ENCODE results near the gene SFRP4. TPM values are rescaled to one million over a fixed set of nuclear protein-coding genes. Genes with fewer than 3 reads are reported as not detected.

SFRP4 gene
- total RNA-seq, 1 donor from 2014 or later, result 0.26 TPM

DNA sequence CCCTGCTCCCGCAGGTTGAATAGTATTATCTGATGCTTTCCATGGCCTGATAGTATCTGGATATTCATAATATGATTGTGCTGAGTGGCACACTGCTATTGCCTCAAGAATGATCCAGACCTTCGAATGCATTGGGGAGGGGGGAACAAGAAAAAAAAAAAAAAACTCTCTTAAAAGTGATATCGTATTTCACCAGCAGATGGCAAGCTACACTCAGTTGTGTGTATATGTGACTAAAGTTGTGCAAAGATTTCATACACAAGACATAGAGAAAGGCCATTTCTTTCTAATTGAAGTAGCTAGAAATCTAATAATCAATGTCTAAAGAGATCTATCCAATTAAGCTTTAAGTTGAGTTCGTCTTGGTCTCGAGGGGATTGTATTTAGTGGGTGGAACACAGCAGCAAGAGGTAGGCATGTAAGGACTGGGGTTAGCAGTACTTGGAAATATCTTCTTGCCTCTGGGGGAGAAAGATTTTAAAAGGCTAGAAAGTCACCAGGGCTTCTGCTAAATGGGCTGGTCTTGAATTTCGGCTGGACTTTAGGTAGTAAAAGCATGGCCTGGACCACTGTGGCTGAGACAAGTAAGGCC lies 15.3 kb downstream of the SFRP4 start:
- Histone ChIP-seq H3K27me3 (ENCODE audit: control insufficient read depth, insufficient read depth, low read length) (no peaks in the 10 kb centered on the region), H3K4me3 (ENCODE audit: low read depth, low read length) (no peak overlapping the region), H3K36me3 (ENCODE audit: control insufficient read depth, insufficient read depth, low read length) (no peaks in the 10 kb centered on the region)
- FAIRE-seq (no peak), DNase-seq (ENCODE audit: low read depth) (peak; percentile 52)
- TF ChIP-seq, protein P1, sequence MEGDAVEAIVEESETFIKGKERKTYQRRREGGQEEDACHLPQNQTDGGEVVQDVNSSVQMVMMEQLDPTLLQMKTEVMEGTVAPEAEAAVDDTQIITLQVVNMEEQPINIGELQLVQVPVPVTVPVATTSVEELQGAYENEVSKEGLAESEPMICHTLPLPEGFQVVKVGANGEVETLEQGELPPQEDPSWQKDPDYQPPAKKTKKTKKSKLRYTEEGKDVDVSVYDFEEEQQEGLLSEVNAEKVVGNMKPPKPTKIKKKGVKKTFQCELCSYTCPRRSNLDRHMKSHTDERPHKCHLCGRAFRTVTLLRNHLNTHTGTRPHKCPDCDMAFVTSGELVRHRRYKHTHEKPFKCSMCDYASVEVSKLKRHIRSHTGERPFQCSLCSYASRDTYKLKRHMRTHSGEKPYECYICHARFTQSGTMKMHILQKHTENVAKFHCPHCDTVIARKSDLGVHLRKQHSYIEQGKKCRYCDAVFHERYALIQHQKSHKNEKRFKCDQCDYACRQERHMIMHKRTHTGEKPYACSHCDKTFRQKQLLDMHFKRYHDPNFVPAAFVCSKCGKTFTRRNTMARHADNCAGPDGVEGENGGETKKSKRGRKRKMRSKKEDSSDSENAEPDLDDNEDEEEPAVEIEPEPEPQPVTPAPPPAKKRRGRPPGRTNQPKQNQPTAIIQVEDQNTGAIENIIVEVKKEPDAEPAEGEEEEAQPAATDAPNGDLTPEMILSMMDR (IDR thresholded peaks at IDR 0.05; ENCODE audit: insufficient read depth, low read length, severe bottlenecking), result peak; percentile 36

DNA sequence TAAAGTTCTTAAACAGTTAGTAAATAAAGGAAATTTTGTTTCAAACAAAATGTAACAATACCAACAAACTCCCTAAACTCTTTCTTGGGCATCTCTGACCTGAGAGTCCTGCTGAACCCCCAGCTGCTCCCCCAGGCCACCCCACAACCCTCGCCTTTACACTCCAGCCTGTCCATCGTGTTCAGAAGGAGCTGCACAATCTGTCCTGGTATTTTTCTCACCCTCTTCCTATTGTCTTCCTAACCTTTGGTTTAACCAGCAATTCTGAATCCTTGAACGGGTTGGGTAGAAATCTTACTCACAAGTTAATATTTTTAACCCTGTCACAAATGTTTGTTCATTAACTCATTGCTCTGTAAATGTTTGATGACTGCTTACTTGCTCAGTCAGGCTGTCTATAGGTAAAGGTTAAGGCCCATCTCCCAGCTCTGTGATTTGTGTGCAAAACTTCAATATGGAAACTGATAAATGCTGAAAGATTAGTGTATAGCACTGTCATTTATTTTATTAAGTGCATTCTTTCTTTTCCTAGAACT lies 16.8 kb downstream of the SFRP4 start:
- TF ChIP-seq, protein P1 (IDR thresholded peaks at IDR 0.05; ENCODE audit: insufficient read depth, low read length, severe bottlenecking), result no peak
- no peaks in the 10 kb centered on the region for H3K36me3 ChIP-seq (ENCODE audit: control insufficient read depth, insufficient read depth, low read length)
- DNase-seq (ENCODE audit: low read depth) (no peak), FAIRE-seq (no peak)
- H3K4me3 ChIP-seq (ENCODE audit: low read depth, low read length), result no peak overlapping the region
- no peaks in the 10 kb centered on the region for H3K27me3 ChIP-seq (ENCODE audit: control insufficient read depth, insufficient read depth, low read length)

DNA sequence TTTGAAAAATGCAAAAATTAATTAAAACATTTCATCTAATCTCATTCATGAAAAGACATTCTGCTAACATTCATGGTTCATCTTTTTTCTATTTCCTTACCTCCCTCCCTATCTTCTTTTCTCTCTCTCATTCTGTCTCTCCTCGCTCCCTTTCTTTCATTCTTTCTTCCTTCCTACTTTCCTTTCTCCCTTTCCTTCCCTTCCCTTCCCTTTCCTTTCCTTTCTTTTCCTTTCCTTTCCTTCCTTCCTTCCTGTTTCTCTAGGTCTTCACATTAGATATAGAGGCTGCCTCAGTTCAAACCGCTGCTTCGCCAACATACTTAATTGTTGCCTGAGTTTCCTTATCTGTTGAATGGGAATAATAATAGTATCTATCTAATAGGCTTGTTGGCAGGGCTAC lies 21.9 kb downstream of the SFRP4 start:
- Histone ChIP-seq H3K4me3 (ENCODE audit: low read depth, low read length) (no peak overlapping the region), H3K27me3 (ENCODE audit: control insufficient read depth, insufficient read depth, low read length) (no peaks in the 10 kb centered on the region), H3K36me3 (ENCODE audit: control insufficient read depth, insufficient read depth, low read length) (no peaks in the 10 kb centered on the region)
- TF ChIP-seq, protein P1 (IDR thresholded peaks at IDR 0.05; ENCODE audit: insufficient read depth, low read length, severe bottlenecking), result no peak
- FAIRE-seq (no peak), DNase-seq (ENCODE audit: low read depth) (no peak)

DNA sequence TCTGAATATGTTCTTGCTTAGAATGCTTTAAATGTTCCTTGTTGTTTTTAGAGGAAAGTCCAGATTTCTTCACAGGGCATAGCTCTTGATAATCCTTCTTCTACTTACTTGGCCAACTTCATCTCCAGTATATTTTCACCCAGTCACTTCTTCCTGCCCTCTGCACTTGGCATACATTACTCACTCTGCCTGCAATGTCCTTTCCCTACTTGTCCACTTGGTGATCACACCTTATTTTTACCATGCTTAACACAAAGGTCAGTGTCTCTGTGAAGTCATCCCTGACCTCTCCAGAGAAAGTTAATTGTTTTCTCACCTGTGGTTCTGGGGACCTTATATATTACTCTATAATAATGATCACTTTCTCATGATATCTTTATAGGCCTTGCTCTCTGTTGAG lies 23.3 kb downstream of the SFRP4 start:
- no peak for DNase-seq (ENCODE audit: low read depth)

DNA sequence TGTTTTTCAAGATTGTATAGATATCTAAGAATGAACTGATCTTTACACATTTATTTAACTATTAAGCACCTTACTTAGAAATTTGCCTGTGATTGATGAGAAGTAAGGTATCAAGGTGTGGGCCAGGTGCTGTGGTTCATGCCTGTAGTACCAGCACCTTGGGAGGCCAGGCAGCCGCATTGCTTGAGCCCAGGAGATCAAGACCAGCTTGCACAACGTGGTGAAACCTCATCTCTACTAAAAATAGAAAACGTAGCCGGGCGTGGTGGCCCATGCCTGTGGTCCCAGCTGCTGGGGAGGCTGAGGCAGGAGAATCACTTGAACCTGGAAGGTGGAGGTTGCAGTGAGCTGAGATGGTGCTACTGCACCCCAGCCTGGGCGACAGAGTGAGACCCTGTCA lies 34.5 kb downstream of the SFRP4 start:
- H3K36me3 ChIP-seq (ENCODE audit: control insufficient read depth, insufficient read depth, low read length), result no peaks in the 10 kb centered on the region
- no peaks in the 10 kb centered on the region for H3K27me3 ChIP-seq (ENCODE audit: control insufficient read depth, insufficient read depth, low read length)
- FAIRE-seq, result no peak
- TF ChIP-seq, protein P1 (IDR thresholded peaks at IDR 0.05; ENCODE audit: insufficient read depth, low read length, severe bottlenecking), result no peak
- DNase-seq (ENCODE audit: low read depth), result no peak
- H3K4me3 ChIP-seq (ENCODE audit: low read depth, low read length), result no peak overlapping the region

More for the DNA sequence above, 23.3 kb downstream of the SFRP4 start:
- Histone ChIP-seq H3K36me3 (ENCODE audit: control insufficient read depth, insufficient read depth, low read length) (no peaks in the 10 kb centered on the region), H3K27me3 (ENCODE audit: control insufficient read depth, insufficient read depth, low read length) (no peaks in the 10 kb centered on the region), H3K4me3 (ENCODE audit: low read depth, low read length) (no peak overlapping the region)
- TF ChIP-seq, protein P1 (IDR thresholded peaks at IDR 0.05; ENCODE audit: insufficient read depth, low read length, severe bottlenecking), result no peak
- no peak for FAIRE-seq

Other genes with a start within 250 kb of the SFRP4 start
- 0.13 and 0.26 TPM in 2 replicates for gene GPR141, start 233.1 kb downstream of the SFRP4 start, total RNA-seq
- gene NME8, start 68.2 kb downstream of the SFRP4 start, total RNA-seq, result not detected in 2 replicates
- gene EPDR1, start 3.8 kb upstream of the SFRP4 start, total RNA-seq, result 2.2 and 5.3 TPM in 2 replicates

Measured in bronchial epithelial cell (primary cell).